Prostate gland (tissue), 2 donors: ENCODE measurements around the gene GLT1D1.

Source experiments
- POLR2A ChIP-seq: fragments of 450-650 bp; IDR thresholded peaks from one replicate; pipeline ENCODE4 v1.6.1; 2016; ENCODE audit warnings: antibody characterized with exemption, mild to moderate bottlenecking
- POLR2AphosphoS5 ChIP-seq: sonication (generic); formaldehyde crosslinking; IDR thresholded peaks from one replicate; pipeline ENCODE4 v1.6.1; 2017; ENCODE audit warnings: antibody characterized with exemption
- TF ChIP-seq, protein P1 (sequence below), 4 experiments: fragments of 200-600 bp in 2 of 4; fragments of 450-650 bp in 2 of 4; sonication (generic) in 2 of 4; IDR thresholded peaks; 1 replicate in 3 of 4; 2 replicates in 1 of 4; pipeline ENCODE4 v1.5.1; 2016 to 2019; ENCODE audit warnings: antibody characterized with exemption in 4 of 4, mild to moderate bottlenecking in 2 of 4, moderate library complexity in 2 of 4

DNA sequence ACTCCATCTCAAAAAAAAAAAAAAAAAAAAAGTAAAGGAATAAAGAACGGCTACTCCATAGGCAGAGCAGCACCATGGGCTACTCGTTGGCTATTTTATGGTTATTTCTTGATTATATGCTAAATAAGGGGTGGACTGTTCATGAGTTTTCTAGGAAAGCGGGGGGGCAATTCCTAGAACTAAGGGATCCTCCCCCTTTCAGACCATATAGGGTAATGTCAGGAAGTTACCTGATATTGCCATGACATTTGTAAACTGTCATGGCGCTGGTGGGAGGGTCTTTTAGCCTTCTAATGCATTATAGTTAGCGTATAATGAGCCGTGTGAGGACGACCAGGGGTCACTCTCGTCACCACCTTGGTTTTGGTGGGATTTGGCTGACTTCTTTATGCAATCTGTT, 142.3 kb downstream of the GLT1D1 start:
- TF ChIP-seq, protein P1, sequence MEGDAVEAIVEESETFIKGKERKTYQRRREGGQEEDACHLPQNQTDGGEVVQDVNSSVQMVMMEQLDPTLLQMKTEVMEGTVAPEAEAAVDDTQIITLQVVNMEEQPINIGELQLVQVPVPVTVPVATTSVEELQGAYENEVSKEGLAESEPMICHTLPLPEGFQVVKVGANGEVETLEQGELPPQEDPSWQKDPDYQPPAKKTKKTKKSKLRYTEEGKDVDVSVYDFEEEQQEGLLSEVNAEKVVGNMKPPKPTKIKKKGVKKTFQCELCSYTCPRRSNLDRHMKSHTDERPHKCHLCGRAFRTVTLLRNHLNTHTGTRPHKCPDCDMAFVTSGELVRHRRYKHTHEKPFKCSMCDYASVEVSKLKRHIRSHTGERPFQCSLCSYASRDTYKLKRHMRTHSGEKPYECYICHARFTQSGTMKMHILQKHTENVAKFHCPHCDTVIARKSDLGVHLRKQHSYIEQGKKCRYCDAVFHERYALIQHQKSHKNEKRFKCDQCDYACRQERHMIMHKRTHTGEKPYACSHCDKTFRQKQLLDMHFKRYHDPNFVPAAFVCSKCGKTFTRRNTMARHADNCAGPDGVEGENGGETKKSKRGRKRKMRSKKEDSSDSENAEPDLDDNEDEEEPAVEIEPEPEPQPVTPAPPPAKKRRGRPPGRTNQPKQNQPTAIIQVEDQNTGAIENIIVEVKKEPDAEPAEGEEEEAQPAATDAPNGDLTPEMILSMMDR (IDR thresholded peaks at IDR 0.05): no peak
- no peak for TF ChIP-seq POLR2A
- no peak for TF ChIP-seq POLR2AphosphoS5
